ENCODE data around the gene SIGLEC6. TPM values are rescaled to one million over a fixed set of nuclear protein-coding genes. Genes with fewer than 3 reads are reported as not detected.

SIGLEC6 gene
- total RNA-seq, 1 donor from 2014 or later = not detected

DNA sequence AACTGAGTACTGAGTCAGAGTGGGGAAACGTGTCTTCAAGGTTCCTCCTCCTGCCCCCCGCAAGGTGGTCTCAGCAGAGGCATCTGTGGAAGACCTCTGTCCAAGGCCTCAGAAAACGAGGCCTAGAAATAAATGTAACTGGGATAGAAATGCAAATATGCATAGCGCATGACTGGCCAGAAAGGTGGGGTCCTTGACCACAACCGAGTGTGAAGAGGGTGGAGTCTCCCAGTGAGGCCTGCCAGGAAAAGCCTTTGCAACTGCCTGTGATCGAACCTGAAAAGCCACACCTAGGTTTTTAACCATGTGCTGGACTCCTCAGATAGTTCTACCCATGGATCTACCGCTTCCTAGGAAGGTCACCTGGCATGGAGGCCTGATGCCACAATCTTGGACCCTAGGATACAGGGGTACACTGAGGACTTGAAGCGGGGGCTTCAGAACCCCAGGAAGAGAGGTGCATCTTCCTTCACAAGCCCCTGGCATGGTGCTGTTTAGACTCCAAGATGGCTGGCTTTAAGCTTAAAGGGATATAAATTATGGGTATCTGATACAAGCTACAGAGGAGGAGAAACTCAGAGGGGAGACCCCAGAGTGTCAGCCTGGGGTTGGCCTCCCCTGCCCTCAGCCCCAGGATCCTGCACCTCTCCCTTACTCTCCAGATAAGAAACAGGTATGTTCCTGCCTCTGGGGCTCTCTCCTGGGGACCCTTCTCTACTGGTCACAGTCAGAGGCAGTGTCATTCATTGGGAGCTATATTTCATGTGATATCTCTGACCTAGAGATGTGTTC, 18.3 kb upstream of the SIGLEC6 start:
- DNase-seq (ENCODE audit: extremely low read depth, low read depth, low spot score) = no peak

DNA sequence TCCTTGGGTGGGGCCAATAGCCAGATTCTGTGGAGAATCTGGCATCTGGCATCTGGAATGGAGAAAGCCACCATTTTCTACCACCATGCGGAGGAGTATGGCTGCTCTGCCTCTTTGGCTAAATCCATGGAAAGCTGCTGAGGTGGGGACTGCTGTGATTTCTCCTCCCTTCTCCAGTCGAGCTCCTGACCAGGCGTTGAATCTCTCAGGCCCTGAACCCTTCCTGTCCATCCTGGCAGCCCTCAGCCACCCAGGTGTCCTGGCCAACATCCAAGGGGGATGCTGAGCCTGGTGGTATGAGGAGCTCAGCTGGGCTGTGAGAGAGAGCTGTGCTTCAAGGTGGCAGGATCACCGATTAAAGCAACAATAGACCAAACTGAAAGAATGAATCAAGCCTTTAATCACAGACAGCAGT, 17.4 kb upstream of the SIGLEC6 start:
- no peak for DNase-seq (ENCODE audit: extremely low read depth, low read depth, low spot score)

DNA sequence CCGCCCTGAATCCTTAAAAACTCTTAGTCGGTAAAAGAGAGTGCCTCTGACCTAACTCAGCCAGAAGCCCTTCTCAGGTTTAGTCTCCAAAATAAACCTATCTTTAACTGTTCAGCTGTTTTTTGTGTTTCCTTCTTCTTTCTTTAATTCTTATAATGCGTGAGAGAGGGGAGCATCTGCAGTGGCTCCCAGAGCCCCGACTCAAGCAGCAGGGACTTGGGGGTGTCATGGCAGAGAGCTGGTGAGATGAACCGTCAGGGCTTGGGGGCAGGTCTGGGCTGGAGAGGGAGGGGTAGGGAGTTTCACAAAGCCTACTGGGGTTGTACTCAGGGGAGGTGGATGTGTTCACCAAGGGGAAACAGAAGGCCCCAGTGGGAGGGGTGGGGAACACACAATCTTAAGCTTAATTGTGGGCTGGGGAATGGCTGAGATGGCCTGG, 16.8 kb upstream of the SIGLEC6 start:
- no peak for DNase-seq (ENCODE audit: extremely low read depth, low read depth, low spot score)

DNA sequence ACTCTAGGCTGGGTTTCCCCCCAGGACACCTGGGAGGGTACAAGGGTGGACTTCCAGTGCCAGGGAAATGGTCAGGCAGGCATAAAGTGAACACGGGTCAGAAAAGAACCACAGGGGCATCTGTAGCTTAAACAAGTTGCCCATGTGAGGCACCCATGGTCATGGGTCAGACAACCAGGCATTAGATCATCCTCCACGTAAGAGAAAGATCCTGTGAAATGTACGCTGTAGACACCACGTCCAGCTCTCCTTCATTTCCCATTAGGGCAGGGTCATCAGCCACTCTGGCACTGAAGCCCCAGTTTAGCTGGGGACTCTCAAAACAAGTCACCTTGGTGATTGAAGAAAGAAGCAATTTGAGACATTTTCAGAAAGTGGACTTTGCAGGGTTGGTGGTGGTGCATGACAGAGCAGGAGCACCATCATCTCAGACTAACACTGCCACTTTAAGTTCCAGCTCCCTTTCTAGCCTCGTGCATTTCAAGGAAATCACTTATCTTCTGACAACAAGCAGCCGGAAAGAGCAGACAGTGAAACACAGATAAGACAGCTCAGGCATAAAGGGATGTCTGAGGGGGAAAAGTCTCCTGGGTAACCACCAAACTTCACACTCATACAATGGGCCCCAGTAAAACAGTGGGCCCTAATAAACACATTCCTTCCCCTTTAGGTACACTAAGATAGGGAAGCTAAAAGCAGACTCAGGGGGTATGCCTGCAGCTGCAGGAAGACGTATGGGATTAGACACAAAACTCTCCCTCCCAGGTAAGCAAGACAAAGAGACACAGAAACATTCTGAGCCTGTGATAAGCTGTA, 16.1 kb upstream of the SIGLEC6 start:
- DNase-seq (ENCODE audit: extremely low read depth, low read depth, low spot score) = no peak

DNA sequence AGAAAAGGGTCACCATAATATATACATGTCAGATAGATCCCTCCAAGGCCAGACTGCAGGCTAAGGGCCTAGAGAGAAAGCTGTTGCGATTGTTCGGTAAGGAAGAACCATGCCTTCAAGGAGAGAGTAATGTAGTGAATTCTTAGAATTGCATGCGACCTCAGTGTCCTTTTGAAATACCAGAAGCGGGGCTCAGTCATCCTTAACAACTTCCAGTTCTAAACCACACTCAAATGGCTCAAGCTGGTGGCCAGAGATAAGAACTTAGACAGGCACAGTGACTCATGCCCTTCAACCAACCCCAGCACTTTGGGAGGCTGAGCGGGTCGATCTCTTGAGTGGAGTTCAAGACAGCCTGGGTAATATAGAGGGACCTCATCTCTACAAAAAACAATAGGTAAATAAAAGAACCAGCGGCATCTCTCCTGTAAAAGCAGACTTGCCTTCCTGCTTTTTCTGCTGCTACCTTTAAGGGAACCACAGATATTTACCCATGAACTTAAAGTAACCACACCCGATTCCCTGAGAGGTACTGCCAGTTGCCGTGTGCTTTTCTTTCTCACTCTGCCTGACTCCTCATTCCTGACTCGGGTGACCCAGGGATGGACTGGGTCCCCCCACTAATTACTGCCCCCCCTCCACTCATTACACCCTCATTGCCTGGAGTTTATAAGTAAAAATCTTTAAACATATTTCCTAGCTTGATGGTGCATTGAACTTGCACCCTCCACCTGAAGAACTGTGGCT, 15.4 kb upstream of the SIGLEC6 start:
- peak; percentile 95 for DNase-seq (ENCODE audit: extremely low read depth, low read depth, low spot score)

DNA sequence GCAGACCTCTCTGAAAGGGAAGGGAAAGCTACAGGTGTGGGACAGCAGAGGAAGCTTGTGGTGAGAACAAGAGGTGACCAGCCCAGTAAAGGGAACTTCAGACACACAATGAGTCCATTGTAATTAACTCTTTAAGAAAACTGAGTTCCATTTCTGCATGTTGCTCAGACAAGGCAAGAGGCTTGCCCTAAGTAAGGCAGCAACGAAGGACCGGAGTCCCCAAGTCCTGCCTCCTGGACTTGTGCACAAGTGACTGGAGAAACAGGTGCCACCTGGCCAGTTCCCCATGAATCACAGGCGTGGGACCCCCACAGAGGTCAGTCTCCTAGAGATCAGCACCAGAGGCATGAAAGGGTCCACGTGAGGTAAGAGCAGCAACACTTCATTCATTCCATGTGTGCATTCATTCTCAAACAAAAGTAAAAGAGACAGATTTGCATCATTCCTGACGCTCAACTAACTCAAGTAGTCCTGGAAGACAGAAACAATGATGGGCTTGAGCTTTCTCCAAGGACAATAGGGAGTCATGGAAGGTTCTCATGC, 14.7 kb upstream of the SIGLEC6 start:
- no peak for DNase-seq (ENCODE audit: extremely low read depth, low read depth, low spot score)

DNA sequence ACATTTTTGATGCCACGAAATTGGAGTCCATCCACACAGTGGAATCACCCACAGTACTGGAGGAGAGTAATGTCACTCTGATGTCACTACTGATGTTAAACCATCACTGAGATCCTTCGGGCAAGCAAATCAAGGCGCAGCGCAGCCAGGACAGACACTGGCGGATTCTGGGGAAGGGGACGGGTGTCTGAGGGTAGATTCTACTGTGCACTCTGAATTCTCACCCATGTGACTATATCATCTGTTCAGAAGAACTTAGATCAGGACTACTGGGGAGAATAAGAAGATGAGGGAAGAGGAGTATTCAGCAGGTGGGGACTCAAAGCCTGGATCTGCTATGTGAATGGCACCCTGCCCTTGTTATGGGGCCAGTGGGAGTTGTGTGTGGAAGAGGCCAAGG, 12.6 kb upstream of the SIGLEC6 start:
- DNase-seq (ENCODE audit: extremely low read depth, low read depth, low spot score) = no peak

DNA sequence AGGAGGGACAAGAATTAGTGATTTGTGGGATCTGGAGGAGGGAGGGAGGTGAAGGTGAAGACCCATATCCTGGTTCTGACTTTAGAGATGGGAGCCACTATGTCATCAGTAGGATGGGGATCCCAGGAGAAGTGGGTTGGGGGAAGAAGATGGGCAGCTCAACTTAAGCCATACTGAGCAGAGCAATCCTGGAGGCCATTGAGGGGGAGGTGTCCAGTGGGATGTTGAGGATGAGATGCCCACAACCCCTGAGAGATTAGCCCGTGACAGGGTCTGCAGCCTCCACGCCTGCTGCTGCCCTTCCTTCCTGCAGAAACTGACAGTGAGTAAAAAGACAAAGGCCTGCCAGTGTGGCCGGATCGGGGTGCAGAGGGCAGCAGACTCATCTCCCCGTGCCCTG, 11.2 kb upstream of the SIGLEC6 start:
- DNase-seq (ENCODE audit: extremely low read depth, low read depth, low spot score) = no peak

DNA sequence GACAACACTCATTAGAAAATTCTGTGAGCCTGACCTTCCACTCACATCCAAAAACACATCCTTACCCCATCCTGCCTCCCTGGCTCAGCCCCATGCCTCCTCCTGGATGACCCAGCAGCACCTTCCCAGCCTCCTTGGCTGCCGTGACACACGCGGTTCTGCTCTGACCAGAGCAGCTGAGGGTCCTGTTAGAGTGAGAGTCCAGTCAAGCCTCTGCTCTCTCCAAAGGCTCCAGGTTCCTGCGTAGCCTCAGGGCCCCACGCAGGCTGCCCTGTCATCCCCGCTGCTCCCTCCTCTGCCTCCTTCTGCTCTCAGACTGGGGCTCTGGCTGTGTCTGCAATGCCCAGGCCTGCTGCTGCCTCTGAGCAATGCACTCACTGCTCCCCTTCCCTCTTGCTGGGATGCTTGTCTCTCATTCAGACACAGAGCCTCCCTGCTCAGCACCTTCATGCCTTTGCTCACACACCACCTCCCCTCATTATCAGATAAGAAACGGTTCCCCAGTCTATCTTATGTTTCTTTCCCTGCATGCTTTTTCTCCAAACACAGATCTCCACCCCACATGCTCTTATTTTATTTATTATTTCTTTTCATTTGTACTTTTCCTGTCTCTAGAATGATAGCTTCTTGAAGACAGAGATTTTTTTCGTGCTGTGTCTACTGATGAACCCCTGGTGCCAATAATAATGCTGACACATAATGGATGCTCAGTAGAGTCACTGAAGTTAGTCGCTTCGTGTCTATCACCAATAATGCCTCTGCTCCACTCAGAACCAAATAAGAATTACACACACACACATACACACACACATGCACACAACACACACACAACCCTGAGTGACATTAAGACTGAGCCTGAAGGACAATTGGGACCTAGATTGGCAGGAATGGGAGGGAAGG, 10.2 kb upstream of the SIGLEC6 start:
- no peak for DNase-seq (ENCODE audit: extremely low read depth, low read depth, low spot score)

DNA sequence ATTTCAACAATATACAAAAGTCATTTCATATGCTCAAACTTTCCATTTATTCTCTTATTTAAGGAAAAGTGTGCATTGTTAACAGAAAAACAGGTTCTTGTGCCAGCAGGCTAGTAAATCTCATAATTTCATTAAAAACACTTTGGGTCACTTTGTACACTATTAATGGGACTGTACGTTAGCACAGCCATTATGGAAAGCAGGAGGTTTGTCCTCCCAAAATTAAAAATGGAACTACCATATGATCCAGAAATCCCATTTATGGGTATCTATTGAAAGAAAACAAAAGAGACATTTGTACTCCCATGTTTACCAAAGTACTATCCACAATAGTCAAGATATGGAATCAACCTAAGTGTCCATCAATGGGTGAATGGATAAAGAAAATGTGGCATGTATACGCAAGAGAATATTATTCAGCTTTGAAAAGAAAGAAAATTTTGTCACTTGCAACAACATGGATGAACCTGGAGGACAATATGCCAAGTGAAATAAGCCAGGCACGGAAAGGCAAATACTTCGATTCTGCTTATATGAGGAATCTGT, 8.4 kb upstream of the SIGLEC6 start:
- no peak for DNase-seq (ENCODE audit: extremely low read depth, low read depth, low spot score)

DNA sequence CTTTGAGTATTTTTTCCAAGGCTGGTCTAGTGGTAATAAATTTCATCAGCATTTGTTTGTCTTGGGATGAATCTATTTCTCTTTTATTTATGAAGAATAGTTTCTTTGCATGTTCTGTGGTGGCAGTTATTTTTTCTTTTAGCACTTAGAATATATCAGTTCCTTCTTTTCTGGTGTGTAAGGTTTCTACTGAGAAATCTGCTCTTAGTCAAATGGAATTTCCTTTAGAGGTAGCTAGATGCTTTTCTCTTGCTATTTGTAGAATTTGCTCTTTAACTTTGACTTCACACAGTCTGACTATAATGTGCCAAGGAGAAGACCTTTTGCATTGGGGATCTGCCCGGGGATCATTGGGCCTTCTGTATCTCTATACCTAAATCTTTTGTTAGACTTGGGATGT, 4.1 kb upstream of the SIGLEC6 start:
- no peak for DNase-seq (ENCODE audit: extremely low read depth, low read depth, low spot score)

DNA sequence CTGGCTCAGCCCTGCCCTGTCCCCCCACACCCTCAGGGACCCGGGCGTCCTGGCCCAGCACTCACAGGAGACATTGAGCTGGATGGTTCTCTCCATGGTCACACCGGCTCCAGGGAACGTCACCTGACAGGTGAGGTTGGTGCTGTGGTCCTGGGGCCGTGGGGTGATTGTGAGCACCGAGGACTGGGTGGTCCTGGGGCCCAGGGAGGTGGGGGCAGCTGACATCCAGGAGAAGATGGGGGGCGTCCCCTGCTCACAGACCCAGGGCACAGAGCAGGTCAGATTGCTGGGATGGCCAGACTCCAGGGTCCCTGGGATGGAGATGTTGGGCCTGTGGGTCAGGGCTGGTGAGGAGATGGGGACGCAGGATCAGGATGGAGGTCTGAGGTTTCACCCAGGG, 854 bp downstream of the SIGLEC6 start:
- no peak for DNase-seq (ENCODE audit: extremely low read depth, low read depth, low spot score)

DNA sequence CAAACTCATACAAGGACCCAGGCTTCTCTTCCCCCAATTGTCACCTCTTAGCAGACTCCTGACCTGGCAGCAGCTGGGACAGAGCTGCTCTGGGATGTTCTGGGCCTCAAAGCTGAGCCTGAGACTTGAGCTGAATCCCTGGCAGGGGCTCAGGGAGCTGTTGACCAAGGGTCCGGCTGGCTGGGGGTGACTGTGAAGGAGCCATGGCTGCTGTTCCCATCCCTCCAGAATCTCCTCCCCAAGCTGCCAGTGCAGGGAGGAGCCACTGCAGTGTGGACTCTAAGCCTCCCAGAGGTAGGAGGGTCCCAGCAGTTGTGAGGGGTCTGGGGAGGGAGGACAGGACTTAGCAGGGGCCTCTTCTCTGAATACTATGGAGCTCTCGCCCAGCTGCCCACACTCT, 2.2 kb downstream of the SIGLEC6 start:
- DNase-seq (ENCODE audit: extremely low read depth, low read depth, low spot score) = no peak

DNA sequence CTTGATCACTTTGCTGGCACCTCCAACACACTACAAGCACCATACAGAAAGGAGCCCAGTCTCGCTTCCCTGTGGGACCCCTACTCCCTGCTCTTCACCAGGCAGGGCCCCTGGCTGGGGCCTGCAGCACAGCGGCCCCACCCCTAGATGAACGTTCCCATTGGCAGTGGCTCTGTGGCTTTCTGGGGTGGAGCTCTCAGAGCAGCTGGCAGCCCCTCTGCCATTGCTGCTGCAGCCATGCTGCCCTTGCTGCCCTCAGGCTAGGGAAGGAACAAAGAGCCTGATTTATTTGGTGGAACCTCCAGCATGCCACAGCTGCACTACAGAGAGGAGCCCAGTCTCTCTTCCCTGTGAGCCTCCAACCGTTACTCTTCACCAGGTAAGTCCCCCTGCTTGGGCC, 5.8 kb downstream of the SIGLEC6 start:
- DNase-seq (ENCODE audit: extremely low read depth, low read depth, low spot score) = no peak

DNA sequence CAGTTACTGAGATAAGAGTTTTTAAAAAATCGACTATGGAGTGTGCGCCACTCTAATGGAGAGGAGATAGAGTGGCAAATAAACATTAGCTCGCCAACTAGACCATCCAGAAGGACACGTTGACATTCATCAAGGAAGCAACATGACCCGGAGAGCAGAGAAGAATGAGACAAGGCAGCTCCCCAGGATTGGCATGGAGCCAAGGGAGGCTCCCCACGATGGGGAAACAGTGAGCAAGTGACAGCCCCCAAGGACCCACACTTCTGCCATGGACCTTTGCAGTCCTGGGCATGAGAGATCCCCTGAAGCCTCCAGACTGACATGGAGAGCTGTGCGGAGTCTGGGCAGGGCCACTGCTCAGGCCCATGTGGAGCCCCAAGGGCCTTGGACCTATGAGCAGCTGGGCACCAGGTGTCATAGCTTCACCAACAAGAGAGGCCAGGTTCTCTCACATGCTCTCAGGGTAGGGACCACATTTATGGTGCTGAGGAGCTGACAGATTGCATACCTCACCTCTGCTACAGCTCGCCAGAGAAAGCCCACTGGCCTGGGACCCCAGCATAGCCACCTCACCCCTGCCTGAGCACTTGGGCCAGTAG, 6.7 kb downstream of the SIGLEC6 start:
- no peak for DNase-seq (ENCODE audit: extremely low read depth, low read depth, low spot score)

DNA sequence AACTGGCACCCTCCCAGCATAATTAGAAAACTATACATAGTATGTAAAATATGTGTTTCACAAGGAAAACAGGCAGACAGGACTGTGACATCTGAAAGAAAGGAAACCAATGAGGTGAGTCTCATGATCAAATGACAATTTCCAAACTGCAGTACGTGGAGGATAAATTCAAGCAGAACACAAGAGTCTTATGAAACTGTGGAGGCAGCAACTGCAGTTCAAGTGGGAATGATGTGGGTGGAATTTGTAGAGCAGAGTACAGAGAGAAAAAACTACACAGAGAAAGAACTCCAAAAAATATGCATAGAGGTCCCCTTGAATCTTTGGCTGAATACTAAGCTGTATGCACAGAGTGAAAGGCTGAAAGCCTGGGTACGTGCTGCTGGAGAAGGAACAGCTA, 9.7 kb downstream of the SIGLEC6 start:
- DNase-seq (ENCODE audit: extremely low read depth, low read depth, low spot score) = no peak

DNA sequence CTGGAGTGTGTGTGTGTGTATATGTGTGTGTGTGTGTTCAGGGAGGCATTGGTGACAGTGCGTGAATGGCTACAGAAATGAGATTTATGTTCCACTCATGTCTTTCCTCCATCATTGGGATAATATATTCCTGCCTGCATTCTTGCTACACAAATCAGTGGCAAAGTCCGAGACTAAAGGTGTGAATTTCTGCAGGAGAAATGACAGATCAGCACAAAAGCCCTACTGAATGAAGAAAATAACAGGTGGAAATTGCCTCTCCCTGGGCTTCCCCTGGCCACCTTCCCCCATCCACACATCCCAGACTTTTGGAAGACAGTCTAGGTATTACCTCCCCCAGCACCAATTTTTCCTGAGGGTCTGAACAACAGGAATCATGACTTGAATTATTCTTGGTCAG, 10.1 kb downstream of the SIGLEC6 start:
- no peak for DNase-seq (ENCODE audit: extremely low read depth, low read depth, low spot score)

DNA sequence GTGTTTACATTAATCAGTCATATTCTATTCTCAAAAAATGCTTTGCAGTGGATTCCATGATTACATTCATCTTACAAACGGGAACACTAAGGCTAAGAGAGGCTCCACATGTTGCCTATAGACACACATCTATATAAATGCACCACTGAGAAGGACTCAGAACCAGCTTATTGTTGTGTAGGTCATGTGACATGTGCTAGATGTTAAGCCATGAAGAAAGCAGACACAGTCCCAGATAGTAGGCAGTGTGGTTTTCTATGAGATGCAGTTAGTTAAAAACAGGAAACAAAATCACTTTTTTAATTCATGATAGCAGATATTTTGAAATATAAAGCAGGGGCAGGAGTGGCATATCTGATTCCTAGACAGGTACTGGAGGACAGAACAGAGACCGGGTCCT, 10.7 kb downstream of the SIGLEC6 start:
- no peak for DNase-seq (ENCODE audit: extremely low read depth, low read depth, low spot score)

DNA sequence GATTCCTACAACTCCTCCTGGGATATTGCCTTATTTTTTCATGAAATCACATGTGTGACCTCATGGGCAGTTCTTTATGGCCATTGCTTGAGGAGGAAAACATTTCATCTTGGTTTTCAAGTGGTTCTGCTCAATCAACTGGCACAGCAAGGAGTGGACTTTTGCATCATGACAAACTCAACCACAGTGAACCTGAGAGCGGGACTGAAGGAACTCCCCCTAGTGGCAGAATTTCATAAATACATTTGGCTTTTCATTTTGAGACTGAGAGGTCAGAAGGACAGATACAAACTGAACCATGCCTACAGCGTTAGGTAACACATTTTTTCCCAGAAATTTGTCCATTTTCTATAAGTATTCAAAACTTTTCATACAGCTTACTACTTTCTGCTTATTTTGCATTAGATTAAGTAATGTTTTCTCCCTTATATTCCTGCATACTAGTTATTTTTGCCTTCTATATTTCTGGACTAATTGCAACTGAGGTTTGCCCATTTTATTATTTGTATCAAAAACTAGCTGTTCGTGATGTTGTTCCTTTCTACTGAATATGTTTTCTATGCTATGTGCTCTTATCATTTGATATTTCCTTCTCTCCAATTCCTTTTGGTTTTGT, 16.5 kb downstream of the SIGLEC6 start:
- peak; percentile 33 for DNase-seq (ENCODE audit: extremely low read depth, low read depth, low spot score)
